Measurements from ENCODE around the gene TDRD7. TPM values are rescaled to one million over a fixed set of nuclear protein-coding genes. Genes with fewer than 3 reads are reported as not detected.

TDRD7 gene
- total and polyA plus RNA-seq, 2 of the 8 experiments (the other 6 are each of a cell fraction or from before 2014, with no cell fraction given), result 1.2 to 2.3 TPM

DNA sequence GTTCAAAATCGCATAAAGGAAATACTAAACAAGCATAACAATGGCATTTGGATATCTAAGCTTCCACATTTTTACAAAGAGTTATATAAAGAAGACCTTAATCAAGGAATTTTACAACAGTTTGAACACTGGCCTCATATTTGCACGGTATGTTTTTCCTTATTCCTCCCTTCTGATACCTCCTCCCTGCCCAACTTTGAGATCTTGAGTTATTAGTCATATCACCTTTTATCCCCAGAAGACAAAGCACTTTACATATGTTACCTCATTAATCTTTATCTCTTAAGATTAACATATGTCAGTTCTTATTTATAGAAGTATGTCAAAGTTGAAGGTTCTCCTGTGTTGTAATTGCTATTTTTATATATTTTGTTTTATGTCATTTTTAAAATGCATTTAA is 29.8 kb downstream of the TDRD7 start:
- H4K5ac ChIP-seq (ENCODE audit: insufficient read length, low read depth, low read length), result no peak overlapping the region
- no peak overlapping the region for H4K91ac ChIP-seq (replicated peaks; ENCODE audit: insufficient read length, low read length)
- no peak for TF ChIP-seq KDM4A (IDR thresholded peaks at IDR 0.05; ENCODE audit: low read depth, low read length, severe bottlenecking)
- no peak for TF ChIP-seq MAFK (IDR thresholded peaks at IDR 0.05; ENCODE audit: low read depth, low read length)
- no peak for TF ChIP-seq BACH1 (IDR thresholded peaks at IDR 0.05; ENCODE audit: low read length)
- TF ChIP-seq YY1 (IDR thresholded peaks at IDR 0.05; ENCODE audit: low read depth, low read length), result no peak
- no peak overlapping the region for H4K8ac ChIP-seq (ENCODE audit: extremely low read depth, insufficient read depth, low read length)
- H3K14ac ChIP-seq (ENCODE audit: insufficient read length), result no peak overlapping the region
- no peaks in the 10 kb centered on the region for H4K20me1 ChIP-seq (replicated peaks in 1 of 2; ENCODE audit: control insufficient read depth in 1 of 2, insufficient read depth in 2 of 2, low read length in 2 of 2)
- no peak overlapping the region for H3K4me3 ChIP-seq (ENCODE audit: extremely low read depth in 1 of 4, insufficient read depth in 2 of 4, low read depth in 3 of 4, low read length in 4 of 4)
- no peak overlapping the region for H2AK5ac ChIP-seq (ENCODE audit: low read depth, low read length)
- ChIA-PET CTCF (ENCODE audit: partially characterized antibody) (interaction anchor here (1.0 to 1.1 kb wide), 2 partner anchors 61 to 160 kb away, joined by 3 read pairs; no protein-coding TSS in a partner anchor), POLR2A (ENCODE audit: partially characterized antibody) (no interaction called here)
- H2AFZ ChIP-seq (ENCODE audit: low read length), result no peak overlapping the region
- no peak overlapping the region for H2BK15ac ChIP-seq (ENCODE audit: low read length)
- no peak overlapping the region for H3K23ac ChIP-seq (ENCODE audit: insufficient read length)
- H2BK120ac ChIP-seq (replicated peaks; ENCODE audit: low read depth, low read length), result no peak overlapping the region
- H3K23me2 ChIP-seq (ENCODE audit: low read depth, low read length), result no peaks in the 10 kb centered on the region
- no peak overlapping the region for H3K4me2 ChIP-seq (ENCODE audit: insufficient read depth in 1 of 2, low read depth in 2 of 2, low read length in 2 of 2)
- no peaks in the 10 kb centered on the region for H3K27me3 ChIP-seq (replicated peaks in 1 of 4; ENCODE audit: control insufficient read depth in 3 of 4, extremely low read depth in 1 of 4, insufficient read depth in 3 of 4, low read length in 3 of 4)
- H2BK12ac ChIP-seq (ENCODE audit: low read depth, low read length), result no peak overlapping the region
- H3K9me3 ChIP-seq (ENCODE audit: insufficient read depth in 2 of 2, low read depth in 1 of 2, low read length in 1 of 2), result no peaks in the 10 kb centered on the region
- no peak overlapping the region for H3K18ac ChIP-seq (ENCODE audit: extremely low read depth, low read length)
- no peaks in the 10 kb centered on the region for H3K4me1 ChIP-seq (replicated peaks in 1 of 4; ENCODE audit: control insufficient read depth in 3 of 4, insufficient read depth in 4 of 4, low read length in 3 of 4)
- FAIRE-seq, result no peak
- H2BK5ac ChIP-seq (ENCODE audit: low read depth, low read length), result no peak overlapping the region
- H3K79me2 ChIP-seq (ENCODE audit: control insufficient read depth in 1 of 2, insufficient read depth in 2 of 2, low read length in 2 of 2), result no peaks in the 10 kb centered on the region
- H3K4ac ChIP-seq (replicated peaks; ENCODE audit: insufficient read length, low read depth, low read length), result no peak overlapping the region
- H3K36me3 ChIP-seq (ENCODE audit: control insufficient read depth in 2 of 4, insufficient read depth in 4 of 4, low read length in 3 of 4), result no peaks in the 10 kb centered on the region
- no peak overlapping the region for H3K27ac ChIP-seq (ENCODE audit: low read depth, low read length)
- no peak for DNase-seq (ENCODE audit: low read depth in 1 of 2, low spot score in 2 of 2)
- no peak overlapping the region for H3K9ac ChIP-seq (replicated peaks in 1 of 4; ENCODE audit: extremely low read depth in 1 of 4, low read depth in 3 of 4, low read length in 3 of 4)
- no peak overlapping the region for H2BK20ac ChIP-seq (ENCODE audit: low read length)
- no peaks in the 10 kb centered on the region for H3K79me1 ChIP-seq (ENCODE audit: low read depth, low read length)
- WGBS, 2 experiments (ENCODE audit: extremely low coverage in 1 of 2, insufficient coverage in 1 of 2, insufficient read length in 1 of 2, insufficient replicate concordance in 2 of 2, low coverage in 1 of 2, low lambda C conversion rate in 2 of 2, missing lambda C conversion rate in 1 of 2), result 89% methylated on average over 2 of the region's 2 CpGs; no CpG with 5 or more reads in 1 of the 2 experiments
- no peak overlapping the region for H3K56ac ChIP-seq (replicated peaks; ENCODE audit: insufficient read length, low read depth, low read length)

Data from H1 (cell line).